ENCODE data around the gene MIER1. TPM values are rescaled to one million over a fixed set of nuclear protein-coding genes. Genes with fewer than 3 reads are reported as not detected.

Gene MIER1
- total RNA-seq, 1 donor from 2014 or later: 27.8 TPM

GRCh38 chr1:66993076-66993475, 68.3 kb downstream of the MIER1 start:
- TF ChIP-seq CTCF (IDR thresholded peaks at IDR 0.05; ENCODE audit: insufficient read depth, low read length, poor library complexity, severe bottlenecking): no peak
- no peaks in the 10 kb centered on the region for H3K27me3 ChIP-seq (ENCODE audit: control insufficient read depth, insufficient read depth, low read length)
- DNase-seq (ENCODE audit: low read depth): no peak

GRCh38 chr1:66996018-66996682, 71.4 kb downstream of the MIER1 start:
- peak; percentile 87 for TF ChIP-seq CTCF (IDR thresholded peaks at IDR 0.05; ENCODE audit: insufficient read depth, low read length, poor library complexity, severe bottlenecking)
- DNase-seq (ENCODE audit: low read depth): peak; percentile 37
- Histone ChIP-seq H3K27me3 (ENCODE audit: control insufficient read depth, insufficient read depth, low read length) (no peaks in the 10 kb centered on the region), H3K36me3 (ENCODE audit: control insufficient read depth, insufficient read depth, low read length) (no peaks in the 10 kb centered on the region), H3K4me3 (ENCODE audit: low read depth, low read length) (no peak overlapping the region)

More at GRCh38 chr1:66993076-66993475, 68.3 kb downstream of the MIER1 start:
- Histone ChIP-seq H3K36me3 (ENCODE audit: control insufficient read depth, insufficient read depth, low read length) (no peaks in the 10 kb centered on the region), H3K4me3 (ENCODE audit: low read depth, low read length) (no peak overlapping the region)

- Histone ChIP-seq H3K4me3 (ENCODE audit: low read depth, low read length) (no peak overlapping the region), H3K27me3 (ENCODE audit: control insufficient read depth, insufficient read depth, low read length) (no peaks in the 10 kb centered on the region), H3K36me3 (ENCODE audit: control insufficient read depth, insufficient read depth, low read length) (no peaks in the 10 kb centered on the region)
- no peak for TF ChIP-seq CTCF (IDR thresholded peaks at IDR 0.05; ENCODE audit: insufficient read depth, low read length, poor library complexity, severe bottlenecking)
- DNase-seq (ENCODE audit: low read depth): no peak
These were observed 74.2 kb downstream of the MIER1 start for GRCh38 chr1:66998972-66999371.

GRCh38 chr1:66999640-67000400, 75.0 kb downstream of the MIER1 start:
- H3K36me3 ChIP-seq (ENCODE audit: control insufficient read depth, insufficient read depth, low read length): no peaks in the 10 kb centered on the region
- H3K27me3 ChIP-seq (ENCODE audit: control insufficient read depth, insufficient read depth, low read length): no peaks in the 10 kb centered on the region
- no peak overlapping the region for H3K4me3 ChIP-seq (ENCODE audit: low read depth, low read length)
- DNase-seq (ENCODE audit: low read depth): no peak
- TF ChIP-seq CTCF (IDR thresholded peaks at IDR 0.05; ENCODE audit: insufficient read depth, low read length, poor library complexity, severe bottlenecking): no peak

GRCh38 chr1:67001682-67002425, 77.1 kb downstream of the MIER1 start:
- H3K4me3 ChIP-seq (ENCODE audit: low read depth, low read length): no peak overlapping the region
- H3K27me3 ChIP-seq (ENCODE audit: control insufficient read depth, insufficient read depth, low read length): no peaks in the 10 kb centered on the region
- TF ChIP-seq CTCF (IDR thresholded peaks at IDR 0.05; ENCODE audit: insufficient read depth, low read length, poor library complexity, severe bottlenecking): no peak
- DNase-seq (ENCODE audit: low read depth): no peak
- no peaks in the 10 kb centered on the region for H3K36me3 ChIP-seq (ENCODE audit: control insufficient read depth, insufficient read depth, low read length)

All from kidney epithelial cell (primary cell).